HG03439 (cell line): ENCODE data around the gene LGALS7B.
"Not testable (repeated sequence)": the region's sequence is repeated elsewhere in the genome, so short reads cannot be mapped to it uniquely, and the experiment has no call there.

ENCODE experiments used
- ATAC-seq: cut with Tn5 transposase; IDR thresholded peaks from one replicate; pipeline ENCODE4 v1.9.1; 2021; ENCODE audit warnings: mild to moderate bottlenecking, moderate library complexity; ENCODE audit not compliant: unreplicated experiment

LGALS7B gene

DNA sequence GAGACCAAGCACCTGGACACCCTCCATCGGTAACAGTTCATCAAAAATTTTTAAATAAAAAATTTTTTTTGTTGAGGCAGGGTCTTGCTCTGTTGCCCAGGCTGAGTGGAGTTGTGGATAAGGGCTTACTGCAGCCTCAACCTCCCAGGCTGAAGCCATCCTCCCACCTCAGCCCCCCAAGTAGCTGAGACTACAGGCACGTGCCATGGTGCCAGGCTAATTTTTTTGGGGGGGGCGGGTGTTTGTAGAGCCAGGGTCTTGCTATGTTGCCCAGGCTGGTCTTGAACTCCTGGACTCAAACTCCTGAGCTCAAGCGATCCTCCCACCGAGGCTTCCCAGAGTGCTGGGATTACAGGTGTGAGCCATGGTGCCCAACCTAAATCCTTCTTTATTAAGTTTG, 4.7 kb downstream of the LGALS7B start:
- ATAC-seq = no peak

DNA sequence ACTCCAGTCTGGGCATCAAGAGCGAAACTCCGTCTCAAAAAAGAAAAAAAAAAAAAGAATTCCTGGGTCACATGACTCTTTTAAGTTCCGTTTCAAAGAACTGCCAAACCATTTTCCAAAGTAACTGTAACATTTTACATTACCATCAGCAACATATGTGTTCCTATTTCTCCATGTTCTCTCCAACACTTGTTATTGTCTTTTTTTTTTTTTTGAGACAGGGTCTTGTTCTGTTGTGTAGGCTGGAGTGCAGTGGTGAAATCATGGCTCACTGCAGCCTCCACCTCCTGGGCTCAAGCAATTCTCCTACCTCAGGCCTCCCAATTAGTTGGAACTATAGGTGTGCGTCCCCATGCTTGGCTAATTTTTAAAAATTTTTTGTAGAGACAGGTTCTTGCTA, 6.5 kb downstream of the LGALS7B start:
- ATAC-seq = no peak

DNA sequence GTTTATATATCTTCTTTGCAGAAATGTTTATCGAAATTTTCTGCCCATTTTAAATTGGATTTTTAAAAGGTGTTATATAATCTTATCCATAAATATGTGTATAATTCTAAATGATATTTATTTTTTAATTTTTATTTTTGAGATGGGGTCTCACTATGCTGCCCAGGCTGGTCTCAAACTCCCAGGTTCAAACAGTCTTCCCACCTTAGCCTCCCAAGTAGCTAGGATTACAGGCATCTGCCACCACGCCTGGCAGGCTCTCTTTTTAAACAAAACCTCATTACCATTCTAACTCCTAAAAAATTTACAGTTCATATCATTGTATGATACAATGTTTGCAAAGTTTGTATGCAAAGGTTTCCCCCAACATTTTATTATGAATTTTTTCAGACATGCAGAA, 7.2 kb downstream of the LGALS7B start:
- ATAC-seq = no peak

DNA sequence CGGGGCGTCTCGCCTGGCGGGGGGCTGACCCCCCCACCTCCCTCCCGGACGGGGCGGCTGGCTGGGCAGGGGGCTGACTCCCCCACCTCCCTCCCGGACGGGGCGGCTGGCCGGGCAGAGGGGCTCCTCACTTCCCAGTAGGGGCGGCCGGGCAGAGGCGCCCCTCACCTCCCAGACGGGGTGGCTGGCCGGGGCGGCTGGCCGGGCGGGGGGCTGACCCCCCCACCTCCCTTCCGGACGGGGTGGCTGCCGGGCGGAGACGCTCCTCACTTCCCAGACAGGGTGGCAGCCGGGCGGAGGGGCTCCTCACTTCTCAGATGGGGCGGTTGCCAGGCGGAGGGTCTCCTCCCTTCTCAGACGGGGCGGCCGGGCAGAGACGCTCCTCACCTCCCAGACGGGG, 8.8 kb downstream of the LGALS7B start:
- not testable (repeated sequence) for ATAC-seq

DNA sequence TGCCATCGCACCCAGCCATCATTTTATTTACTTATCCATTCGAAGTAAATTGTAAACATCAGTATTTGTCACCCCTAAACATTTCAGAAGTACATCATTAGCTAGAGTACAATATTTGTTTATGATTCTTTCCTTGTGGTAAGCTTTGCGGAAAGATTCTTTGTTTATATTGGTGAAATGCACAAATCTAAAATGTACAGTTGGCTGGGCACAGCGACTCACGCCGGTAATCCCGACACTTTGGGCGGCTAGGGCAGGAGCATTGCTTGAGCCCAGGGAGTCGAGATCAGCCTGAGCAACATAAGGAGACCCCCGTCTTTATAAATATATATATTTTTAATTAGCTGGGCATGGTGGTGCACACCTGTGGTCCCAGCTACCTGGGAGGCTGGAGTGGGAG, 10.1 kb downstream of the LGALS7B start:
- no peak for ATAC-seq

- ATAC-seq = no peak
Measured at GRCh38 chr19:38800577-38801347, 11.8 kb downstream of the LGALS7B start.

DNA sequence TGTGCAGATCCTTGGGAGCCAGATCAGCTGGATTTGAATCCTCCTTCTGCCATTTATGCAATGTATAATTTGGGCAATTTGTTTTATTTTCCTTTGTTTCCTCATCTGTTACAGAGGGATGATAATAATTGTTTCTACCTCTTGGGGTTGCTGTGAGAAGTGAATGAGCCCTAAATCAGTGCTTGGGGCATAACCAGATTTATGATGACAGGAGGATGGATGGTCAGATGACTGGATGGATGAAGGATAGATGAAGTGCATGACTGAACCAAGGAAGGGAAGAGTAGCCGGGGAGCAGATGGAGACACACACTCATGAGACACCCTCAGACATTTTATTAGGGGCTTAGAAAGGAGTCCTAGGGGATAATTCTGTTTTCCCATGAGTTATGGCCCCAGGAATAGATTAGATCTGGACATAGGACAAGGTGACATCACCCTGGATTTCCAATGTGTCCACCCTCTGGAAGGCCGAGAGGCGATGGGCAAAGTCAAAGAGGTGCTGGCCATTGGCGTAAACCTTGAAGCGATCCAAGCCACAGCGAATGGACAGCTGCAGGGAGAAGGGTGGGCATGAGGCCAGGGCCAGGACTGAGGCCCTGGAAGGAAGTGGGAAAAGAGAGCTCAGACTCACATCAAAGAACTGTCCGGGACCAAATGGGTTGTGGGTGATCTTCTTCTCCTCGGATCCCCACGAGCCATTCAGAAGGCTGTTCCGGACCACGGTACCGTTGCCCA, 12.5 kb downstream of the LGALS7B start:
- ATAC-seq = no peak

DNA sequence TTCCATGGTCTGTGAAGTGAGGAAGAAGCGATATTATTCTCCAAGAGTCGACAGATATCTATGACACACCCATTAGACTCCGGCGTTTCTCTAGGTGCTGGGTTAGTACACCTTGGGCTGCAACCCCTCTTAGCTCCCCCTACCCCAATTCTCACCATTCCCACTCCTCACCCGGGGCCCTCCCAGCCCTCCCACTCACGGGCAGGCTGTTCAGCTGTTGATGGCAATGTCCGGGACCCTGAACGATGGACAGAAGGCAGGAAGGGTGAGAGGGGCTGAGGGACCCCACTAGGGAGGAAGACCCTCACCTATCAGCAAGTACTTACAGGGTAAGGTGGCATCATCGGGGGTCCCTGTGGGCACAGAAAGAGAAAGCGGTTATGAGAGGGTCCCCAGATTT, 14.5 kb downstream of the LGALS7B start:
- no peak for ATAC-seq

DNA sequence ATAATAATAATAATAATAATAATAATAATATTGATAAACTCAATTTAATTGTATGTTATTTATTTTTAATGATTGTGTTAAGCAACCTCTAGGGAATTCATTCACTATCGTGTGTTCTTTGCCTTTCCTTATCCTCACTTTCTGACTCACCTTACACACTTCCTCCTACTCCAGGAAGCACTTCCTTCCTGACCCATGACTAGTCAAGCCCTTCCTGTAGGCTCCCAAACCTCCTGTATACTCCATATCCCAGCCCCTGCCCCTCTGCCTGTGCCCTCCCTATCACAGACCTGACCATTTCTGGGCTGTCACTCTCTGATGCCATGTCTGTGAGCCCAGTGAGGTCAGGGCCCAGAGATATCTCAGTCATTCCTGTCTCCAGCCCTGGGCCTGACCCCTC, 16.2 kb downstream of the LGALS7B start:
- ATAC-seq = no peak

GRCh38 chr19:38806371-38806770, 17.4 kb downstream of the LGALS7B start:
- ATAC-seq = no peak

DNA sequence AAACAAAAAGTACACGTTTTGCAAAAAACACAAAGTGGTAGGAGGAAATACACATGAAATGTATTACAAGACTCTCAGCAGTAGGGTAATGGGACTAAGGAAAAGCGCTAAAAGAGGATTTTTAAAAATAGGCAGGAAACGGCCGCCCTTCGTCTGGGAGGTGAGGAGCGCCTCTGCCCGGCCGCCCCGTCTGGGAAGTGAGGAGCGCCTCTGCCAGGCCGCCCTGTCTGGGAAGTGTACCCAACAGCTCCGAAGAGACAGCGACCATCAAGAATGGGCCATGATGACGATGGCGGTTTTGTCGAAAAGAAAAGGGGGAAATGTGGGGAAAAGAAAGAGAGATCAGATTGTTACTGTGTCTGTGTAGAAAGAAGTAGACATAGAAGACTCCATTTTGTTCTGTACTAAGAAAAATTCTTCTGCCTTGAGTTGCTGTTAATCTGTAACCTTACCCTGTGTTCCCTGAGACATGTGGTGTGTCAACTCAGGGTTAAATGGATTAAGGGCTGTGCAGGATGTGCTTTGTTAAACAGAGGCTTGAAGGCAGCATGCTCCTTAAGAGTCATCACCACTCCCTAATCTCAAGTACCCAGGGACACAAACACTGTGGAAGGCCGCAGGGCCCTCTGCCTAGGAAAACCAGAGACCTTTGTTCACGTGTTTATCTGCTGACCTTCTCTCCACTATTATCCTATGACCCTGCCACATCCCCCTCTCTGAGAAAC, 18.5 kb downstream of the LGALS7B start:
- not testable (repeated sequence) for ATAC-seq

- ATAC-seq = no peak
Measured at GRCh38 chr19:38808741-38809140, 19.7 kb downstream of the LGALS7B start.

DNA sequence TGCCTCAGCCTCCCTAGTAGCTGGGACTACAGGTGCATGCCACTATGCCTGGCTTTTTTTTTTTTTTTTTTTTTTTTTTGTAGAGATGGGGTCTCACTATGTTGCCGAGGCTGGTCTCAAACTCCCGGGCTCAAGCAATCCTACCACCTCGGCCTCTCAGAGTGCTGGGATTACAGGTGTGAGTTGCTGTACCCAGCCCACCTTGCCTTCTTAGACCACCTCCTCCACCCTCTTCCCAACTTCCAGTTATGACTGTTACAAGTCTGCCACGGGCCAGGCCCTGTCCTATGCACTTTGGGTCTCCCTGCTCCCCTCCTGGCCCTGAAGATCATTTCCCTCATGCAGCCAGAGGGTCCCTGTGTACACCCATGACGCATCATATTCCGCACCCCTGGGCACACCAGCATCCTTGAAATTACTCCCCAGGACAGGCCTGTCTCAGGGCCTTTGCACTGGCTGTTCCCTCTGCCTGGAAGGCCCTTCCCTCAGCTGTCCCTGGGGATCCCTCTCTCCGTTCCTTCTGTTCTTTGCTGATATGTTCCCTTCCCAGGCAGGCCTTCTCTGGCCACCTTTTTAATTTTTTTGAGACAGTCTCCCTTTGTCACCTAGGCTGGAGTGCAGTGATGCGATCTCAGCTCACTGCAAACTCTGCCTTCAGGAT, 20.7 kb downstream of the LGALS7B start:
- no peak for ATAC-seq

- ATAC-seq = no peak
Measured at GRCh38 chr19:38812009-38812840, 23.2 kb downstream of the LGALS7B start.

DNA sequence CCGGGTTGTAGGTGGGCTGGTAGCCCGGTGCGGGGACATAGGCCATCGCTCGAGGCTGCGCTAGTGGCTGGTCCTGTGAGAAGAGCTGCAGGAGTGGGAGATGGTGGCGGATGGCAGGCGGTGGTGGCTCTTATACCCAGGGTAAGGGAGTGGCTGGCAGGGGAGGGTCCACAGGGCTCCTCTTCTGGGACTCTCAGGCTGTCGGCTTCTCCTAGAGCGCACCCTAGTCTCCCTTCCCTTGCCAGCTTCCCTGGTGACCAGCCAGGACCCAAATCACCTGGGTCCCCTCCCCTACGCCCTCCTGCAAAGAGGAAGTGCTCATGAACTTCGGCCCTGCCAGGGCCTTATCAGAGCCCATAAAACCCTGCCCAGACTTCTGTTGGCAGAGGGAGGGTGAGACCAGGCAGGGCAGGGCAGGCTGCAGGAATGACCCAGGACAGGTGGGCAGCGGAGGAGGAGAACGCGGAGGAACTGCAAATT, 23.9 kb downstream of the LGALS7B start, which contains the start of gene LGALS4:
TSS of gene LGALS4 (minus strand) at position 105 of the 480 bp plus-strand sequence. CDS start at position 46, 59 bp downstream.
- ATAC-seq = no peak

- no peak for ATAC-seq
Measured at GRCh38 chr19:38813323-38813722, 24.3 kb downstream of the LGALS7B start.

DNA sequence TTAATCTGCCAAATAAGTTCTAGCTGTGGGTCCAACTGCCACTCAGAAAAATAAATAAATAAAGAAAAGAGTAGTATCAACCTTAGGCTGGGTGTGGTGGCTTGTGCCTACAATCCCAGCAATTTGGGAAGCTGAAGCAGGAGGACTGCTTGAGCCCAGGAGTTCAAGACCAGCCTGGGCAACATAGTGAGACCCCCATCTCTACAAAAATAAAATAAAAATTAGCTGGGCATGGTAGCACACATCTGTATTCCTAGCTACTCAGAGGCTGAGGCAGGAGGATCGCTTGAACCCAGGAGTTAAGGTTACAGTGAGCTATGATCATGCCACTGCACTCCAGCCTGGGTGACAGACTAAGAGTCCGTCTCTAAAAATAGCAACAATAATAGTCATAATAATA, 24.9 kb downstream of the LGALS7B start:
- not testable (repeated sequence) for ATAC-seq

- no peak for ATAC-seq
Measured at GRCh38 chr19:38815059-38816001, 26.3 kb downstream of the LGALS7B start.
